Inferior parietal cortex (tissue), 1 donor: Measurements from ENCODE around the gene TRAK2.
"Not testable (repeated sequence)": the region's sequence is repeated elsewhere in the genome, so short reads cannot be mapped to it uniquely, and the experiment has no call there.

Experiments used
- DNase-seq: peaks from one replicate; pipeline ENCODE4 v3.0.0-alpha.2; 2016; ENCODE audit errors: extremely low spot score

Gene TRAK2, protein sequence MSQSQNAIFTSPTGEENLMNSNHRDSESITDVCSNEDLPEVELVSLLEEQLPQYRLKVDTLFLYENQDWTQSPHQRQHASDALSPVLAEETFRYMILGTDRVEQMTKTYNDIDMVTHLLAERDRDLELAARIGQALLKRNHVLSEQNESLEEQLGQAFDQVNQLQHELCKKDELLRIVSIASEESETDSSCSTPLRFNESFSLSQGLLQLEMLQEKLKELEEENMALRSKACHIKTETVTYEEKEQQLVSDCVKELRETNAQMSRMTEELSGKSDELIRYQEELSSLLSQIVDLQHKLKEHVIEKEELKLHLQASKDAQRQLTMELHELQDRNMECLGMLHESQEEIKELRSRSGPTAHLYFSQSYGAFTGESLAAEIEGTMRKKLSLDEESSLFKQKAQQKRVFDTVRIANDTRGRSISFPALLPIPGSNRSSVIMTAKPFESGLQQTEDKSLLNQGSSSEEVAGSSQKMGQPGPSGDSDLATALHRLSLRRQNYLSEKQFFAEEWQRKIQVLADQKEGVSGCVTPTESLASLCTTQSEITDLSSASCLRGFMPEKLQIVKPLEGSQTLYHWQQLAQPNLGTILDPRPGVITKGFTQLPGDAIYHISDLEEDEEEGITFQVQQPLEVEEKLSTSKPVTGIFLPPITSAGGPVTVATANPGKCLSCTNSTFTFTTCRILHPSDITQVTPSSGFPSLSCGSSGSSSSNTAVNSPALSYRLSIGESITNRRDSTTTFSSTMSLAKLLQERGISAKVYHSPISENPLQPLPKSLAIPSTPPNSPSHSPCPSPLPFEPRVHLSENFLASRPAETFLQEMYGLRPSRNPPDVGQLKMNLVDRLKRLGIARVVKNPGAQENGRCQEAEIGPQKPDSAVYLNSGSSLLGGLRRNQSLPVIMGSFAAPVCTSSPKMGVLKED

DNA sequence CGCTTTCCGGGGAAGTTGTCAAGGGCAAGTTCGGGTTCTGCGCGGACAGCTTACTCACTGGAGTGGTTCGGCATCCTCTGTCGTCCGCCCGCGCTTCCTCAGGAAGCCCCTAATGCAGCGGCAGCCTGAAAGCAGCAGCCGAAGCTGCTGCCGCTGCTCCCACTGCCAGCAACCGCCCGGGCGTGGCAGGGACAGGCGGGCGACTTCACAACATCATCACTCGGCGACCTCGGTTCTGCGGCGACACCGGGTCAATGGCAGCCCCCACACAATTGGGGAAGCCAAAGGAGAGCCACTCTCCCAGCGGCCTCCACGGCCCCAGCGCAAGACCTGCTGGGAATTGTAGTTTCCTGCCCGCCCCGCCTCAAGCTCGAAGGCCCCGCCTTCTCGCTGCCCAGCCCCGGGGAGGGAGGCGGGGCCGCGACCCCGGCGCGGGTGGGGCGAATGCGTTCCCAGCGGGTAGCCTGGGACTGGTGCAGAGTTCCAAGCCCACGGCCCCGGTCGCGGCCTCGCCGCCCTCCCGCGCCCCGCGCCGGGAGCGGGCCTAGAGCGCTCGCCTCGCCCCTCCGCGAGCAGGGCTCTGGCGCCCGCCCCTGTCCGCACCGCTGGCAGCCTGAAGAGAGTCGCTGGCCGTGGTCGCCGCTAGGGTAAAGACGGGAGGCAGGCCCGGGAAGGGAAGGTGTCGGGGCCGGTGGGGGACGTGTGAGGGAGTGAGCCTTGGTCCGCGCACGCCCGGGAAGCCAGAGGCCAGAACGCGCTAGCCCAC is at the start of gene TRAK2, which contains the start of gene STRADB:
TSS of gene TRAK2 (minus strand) at position 167 of the 766 bp plus-strand sequence. CDS start 30,951 bp downstream, outside the sequence.
TSS of gene STRADB (plus strand) at position 449 of the 766 bp plus-strand sequence. CDS start 3,101 bp downstream, outside the sequence.
- DNase-seq, result peak; percentile 94

DNA sequence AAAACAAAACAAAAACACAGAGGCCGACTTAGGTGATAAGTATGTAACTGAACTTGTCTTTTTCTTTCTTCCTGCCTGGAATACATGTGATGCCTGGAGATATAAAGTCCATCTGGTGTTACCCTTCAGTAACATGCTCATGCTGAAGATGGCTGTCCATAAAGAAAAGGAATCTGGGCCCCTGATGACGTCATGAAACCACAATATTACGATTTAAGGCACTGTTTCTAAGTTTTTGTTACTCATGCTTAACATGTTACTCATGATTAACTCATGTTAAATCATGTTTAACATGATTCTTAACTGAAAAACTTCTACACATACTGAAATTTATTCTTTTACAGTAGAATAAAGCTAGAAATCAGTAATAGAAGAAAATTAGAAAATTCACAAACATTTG is 49.3 kb upstream of the TRAK2 start:
- no peak for DNase-seq

DNA sequence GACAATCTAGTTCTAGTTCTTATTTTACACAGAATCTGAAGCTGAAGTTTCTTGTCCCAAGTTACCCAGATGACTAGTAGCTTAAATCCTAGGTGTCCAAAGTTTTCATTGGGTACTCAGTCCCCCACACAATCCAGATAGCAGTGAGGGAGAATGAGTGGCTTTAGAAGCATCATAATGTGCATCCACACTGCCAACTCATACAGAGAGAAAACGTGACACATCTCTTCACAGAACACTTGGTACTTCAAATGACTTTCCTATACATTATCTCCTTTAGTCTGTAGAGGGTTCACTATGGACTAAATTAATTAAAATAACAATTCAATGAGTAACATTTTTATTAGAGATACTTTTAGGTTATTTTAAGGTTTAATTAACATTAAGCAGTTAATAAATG is 45.5 kb upstream of the TRAK2 start:
- DNase-seq, result no peak

DNA sequence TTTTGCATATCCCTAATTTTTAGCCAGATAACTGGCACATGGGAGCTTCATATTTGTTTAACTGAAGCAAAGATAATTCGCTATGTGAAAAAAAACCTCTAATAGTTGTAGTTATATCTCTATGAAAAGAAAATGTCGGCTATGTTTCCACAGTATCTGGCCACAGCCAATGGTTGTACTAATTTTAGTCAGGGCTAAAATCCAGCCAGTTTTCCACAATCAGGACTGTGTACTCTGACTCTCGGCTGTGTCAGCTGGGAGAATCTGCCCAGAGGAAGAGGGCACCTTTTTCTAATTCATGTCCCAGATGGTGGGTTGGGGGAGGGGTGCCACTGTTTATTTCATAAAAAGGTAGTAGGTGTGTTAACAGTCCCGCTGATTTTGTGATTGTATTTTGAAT is 39.0 kb upstream of the TRAK2 start:
- DNase-seq, result no peak

DNA sequence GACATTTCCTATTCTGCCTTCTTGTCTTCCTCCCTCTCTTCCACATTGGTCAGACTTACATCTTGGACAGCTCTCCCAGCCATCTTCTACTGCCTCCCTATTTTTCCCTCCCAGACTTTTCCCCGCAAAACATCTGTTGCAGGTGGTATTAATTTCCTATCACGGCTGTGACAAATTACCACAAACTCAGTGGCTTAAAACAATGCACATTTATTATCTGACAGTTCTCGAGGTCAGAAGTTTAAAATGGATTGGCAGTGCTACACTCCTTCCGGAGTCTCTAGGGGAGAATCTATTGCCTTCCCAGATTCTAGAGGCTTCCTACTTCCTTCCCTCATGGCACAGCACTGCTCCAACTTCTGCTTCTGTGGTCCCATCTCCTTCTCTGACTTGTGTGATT is 33.5 kb upstream of the TRAK2 start:
- no peak for DNase-seq

DNA sequence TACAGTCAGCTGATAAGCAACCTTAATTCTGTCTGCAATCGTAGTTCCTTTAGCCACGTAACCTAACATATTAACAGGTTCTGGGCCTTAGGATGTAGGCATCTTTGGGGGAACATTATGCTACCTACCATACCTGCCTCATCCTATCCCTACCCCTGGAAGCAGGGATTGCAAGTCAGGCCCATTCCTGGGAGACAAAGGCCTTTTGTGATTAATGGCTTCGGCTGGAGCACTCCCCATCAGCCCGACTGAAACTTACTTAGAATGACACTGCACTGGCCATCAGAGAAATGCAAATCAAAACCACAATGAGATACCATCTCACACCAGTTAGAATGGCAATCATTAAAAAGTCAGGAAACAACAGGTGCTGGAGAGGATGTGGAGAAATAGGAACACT is 32.5 kb upstream of the TRAK2 start:
- not testable (repeated sequence) for DNase-seq

DNA sequence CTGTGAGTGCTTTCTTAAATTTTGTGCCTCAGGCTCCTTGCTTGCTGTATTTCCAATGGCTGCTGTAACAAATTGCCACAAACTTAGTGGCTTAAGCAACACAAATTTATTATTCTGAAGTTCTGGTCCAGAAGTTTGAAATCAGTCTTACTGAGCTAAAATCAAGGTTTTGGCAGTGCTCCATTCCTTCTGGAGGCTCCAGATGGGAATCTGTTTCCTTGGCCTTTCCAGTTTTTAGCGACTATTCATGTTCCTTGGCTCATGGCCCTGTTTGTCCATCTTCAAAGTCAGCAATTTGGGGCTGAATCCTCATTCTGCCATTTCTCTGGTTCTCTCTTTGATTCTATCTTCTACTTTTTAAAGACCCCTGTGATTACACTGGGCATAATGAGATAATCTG is 32.1 kb upstream of the TRAK2 start:
- no peak for DNase-seq

DNA sequence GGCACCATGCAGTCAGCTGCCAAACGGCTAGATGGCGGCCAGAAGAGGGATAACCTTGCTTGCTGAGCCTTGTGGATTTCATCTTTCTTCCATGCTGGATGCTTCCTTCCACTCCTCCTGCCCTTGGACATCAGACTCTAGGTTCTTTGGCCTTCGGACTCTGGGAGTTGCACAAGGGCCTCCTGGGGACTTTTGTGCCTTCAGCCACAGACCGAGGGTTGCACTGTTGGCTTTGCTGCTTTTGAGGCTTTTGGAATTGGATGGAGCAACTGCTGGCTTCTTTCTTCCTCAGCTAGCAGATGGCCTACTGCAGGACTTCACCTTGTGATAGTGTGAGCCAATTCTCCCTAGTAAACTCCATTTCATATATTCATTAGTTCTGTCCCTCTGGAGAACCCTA is 31.3 kb upstream of the TRAK2 start:
- no peak for DNase-seq

DNA sequence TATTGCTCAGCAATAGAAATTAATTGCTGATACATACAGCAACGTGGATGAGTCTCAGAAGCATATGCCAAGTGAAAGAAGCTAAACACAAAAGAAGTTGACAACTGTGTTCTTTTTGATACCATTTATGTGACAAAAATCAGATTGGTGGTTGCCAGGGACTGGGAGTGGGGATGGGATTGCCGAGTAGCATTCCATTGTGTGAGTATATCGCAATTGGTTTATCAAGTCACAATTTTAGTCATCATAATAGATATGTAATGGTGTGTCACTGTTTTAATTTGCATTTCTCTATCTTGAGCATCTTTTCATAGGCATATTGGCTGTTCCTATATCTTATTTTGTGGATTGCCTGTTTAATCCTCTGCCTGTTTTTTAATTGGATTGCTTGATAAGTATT is 21.2 kb upstream of the TRAK2 start:
- DNase-seq, result no peak

DNA sequence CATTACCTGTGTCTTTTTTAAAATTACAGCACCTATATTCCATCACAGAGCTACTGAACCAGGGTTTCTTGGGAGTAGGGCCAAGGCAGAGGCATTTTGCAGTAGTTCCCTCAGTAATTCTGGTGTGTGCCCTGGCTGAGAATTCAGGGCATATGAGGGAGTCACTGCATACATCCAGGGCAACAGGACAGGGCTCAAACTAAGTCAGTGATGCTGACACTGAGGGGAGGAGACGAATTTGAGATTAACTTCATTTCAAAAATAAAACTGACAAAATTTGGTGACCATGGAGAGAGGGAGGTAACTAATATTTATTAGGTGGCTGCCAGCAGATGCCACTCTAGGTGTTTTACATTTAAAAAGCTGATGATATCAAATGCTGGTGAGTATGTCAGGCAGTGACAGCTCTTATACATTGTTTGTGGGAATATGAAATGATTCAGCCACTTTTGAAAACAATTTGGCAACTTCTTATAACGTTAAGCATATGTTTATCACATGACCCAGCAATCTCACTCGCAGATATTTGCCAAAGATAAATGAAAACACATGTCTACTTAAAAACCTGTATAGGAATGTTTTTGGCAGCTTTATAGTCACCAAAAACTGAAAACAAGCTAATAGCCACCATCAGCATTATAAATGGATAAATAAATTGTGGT is 20.6 kb upstream of the TRAK2 start:
- no peak for DNase-seq

DNA sequence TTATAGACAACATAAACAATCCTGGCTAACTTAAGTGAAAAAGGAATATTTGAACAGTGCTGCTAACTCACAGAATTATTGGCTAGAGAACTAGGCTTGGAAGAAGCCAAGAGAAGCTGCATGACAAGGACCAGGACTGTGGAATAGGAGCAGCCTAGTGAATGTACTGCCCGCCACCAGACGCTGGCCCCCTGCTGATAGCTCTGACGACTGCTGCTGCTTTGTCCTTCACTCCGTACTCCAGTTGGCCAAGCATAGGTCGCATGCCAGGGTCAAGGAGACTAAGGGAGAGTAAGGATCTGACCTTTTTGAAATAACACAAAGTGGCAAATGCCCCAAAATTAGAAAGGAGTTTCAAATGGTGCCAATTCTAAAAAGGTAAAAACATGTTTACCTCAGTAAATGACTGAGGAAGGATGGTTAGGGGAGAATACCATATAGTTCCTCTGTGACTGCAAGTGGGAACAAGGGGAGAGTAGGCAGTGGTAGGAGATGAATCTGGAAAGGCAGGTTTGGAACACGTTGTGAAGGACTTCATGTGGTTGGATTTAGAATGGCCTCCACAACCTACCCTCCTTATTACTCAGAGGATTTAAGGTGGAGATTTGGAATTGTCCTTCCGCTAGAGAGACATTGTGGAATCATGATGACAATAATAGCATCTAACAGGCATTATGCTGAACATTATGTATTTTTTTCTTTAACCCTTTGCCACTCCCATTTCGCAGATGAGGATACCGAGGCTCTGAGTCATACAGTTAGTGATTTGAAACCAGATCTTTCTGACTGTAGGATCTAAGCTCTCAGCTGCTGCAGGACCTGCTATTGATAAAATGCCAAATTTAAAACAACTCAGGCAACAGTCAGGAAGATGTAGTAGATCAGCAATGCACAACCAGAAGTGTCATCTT is 19.8 kb upstream of the TRAK2 start:
- DNase-seq, result no peak

DNA sequence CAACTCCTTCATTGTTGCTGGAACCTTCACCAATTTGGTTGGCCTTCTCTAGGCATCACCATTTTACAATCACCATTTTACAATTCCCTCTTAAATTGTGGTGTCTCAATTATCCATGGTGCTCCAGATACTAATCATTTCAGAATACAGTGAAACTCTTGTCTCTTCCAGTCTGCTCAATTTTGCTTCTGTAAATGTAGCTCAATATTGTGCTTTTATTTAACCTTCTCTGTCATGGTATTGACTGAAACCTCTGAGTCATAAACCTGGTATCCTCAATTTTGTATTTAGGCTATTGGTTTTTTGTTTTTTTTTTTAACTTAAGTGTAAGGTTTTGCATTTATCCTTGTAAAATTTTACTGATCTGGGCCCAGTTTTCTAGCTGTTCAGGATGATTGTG is 16.4 kb upstream of the TRAK2 start:
- no peak for DNase-seq

DNA sequence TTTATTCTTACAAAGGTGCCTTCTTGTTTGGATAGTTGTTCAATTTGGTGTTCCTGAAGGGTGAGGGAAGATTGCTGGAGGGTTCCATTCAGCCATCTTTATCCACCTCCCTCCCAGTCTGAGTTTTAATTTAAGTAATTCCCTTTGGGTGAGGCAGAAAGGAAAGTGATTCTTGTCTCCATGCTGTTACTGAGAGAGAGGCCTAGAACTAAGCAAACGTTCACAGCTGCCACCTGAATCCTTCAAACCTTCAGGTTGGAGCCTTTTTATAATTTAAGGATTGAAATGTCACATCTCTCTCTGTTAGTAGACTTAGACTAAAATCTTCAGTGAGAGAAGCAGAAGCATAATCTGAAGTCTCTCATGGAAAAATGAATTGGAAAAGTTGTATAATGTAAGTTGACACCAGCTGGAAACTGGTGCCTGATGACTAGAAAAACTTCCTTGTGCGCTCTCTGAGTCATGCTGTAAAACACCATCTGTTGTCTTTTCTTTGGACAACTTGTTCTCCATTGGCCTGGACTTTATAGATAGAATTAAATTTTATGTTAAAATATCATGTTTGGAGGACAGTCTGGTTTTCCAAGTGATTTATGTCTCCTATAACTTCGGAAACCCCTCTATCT is 14.9 kb upstream of the TRAK2 start:
- peak; percentile 69 for DNase-seq

DNA sequence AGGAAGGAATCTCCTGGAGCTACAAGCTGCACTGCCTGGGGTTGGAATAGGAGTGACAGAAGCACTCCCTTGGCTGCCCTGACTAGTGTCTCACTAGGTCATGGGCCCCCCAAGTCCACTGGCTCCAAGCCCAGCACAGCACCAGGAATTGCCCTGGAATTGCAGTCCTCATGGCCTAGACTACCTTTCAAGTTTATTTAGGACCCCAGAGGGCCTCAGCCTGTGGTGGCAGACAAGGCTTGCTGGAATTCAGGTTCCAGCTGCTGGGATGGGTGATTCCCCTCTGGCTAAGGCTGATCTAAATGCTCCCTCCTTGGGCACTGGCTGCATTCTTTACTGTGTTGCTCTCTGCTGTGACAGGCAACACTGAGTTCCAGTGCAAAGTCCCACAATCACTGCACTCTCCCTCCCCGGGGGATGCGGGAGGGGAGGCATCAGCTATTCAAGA is 14.3 kb upstream of the TRAK2 start:
- DNase-seq, result no peak

DNA sequence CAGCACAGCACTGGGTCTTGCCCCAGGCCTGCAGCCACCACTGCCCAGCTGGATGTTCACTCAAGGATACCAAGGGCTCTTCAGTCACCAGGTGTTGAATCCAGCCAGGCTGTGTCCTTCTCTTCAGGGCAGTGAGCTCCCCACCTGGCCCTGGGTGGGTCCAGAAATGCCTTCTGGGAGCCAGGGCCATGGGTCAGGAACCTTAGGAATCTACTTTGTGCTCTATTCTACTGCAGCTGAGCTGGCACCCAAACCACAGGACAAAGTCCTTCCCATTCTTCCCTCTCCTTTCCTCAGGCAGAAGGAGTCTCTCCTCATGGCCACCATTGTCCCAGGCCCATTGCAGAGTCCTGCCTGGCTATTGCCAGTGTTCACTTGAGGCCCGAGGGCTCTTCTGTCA is 13.3 kb upstream of the TRAK2 start:
- DNase-seq, result no peak

DNA sequence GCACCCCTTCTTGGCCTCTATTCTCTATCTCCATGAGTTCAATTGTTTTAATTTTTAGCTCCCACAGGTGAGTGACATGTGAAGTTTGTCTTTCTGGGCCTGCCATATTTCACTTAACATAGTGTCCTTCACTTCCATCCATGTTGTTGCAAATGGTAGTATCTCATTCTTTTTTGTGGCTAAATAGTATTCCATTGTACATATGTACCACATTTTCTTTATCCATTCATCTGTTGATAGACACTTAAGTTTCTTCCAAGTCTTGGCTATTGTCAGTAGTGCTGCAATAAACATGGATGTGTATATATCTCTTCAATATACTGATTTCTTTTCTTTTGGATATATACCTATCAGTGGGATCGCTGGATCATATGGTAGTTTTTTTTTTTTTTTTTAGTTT is 9.3 kb upstream of the TRAK2 start:
- no peak for DNase-seq

DNA sequence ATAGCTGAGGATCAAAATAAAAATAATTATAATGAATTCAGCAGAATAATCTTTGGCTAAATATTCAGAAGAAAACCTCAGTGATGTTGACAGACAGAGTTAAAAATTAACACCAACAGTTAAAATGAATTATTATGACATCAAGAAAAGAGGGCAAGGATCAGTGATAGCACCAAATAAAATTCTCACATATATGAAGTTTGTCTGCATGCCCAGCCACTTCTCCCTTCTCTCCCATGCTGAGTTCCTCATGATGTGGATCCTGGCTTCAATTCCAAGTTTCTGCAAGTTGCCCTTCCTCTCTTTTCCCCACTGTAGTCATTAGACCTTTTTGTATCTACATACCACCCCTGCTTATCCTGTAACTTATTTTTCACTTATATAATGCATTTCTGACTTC is 7.1 kb upstream of the TRAK2 start:
- no peak for DNase-seq

DNA sequence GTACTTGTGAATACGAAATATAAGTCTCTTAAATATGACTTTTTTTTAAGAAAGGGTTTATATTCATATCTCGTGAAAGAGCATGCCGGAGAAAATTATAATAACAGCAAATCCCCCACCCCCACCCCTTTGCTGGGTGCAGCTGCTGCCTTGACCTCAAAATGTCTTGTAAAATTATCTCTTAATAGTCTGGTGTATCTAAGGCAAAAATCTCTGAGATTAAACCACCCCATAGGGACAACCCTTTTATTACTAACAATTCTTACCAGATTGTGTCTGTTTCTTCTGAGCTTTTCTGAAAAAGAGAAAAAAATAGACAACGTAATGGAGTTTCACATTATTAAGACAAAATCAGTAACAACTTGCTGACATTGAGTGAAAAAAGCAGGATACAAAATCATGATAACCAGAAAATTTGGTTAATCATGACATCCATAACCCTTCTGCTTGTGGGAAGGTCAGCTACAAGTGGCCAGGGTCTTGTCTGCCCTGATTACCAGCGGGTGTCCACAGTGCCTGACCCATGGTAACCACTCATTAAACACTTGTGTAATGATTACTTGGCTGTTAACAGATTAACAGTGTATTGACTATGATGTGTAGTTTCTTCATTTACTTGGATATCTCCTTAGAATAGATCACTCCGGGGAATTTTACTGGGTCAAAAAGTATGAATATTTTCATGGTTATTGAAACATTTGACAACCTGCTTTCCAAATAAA is 1.8 kb upstream of the TRAK2 start:
- no peak for DNase-seq
